Smooth muscle cell (in vitro differentiated cells): Measurements from ENCODE around the gene EDN1. TPM values are rescaled to one million over a fixed set of nuclear protein-coding genes. Genes with fewer than 3 reads are reported as not detected.

Source experiments
- DNase-seq: peaks from one replicate; lab custom pipeline; 2025; ENCODE audit not compliant: unreplicated experiment; lab: John Stamatoyannopoulos, UW
- H2AFZ ChIP-seq: fragments of 200-600 bp; sonication (generic); 2 replicates; pipeline ENCODE4 v1.6.0; 2016; ENCODE audit warnings: antibody characterized with exemption, low read depth, mild to moderate bottlenecking
- H3F3A ChIP-seq: fragments of 200-600 bp; sonication (generic); 2 replicates; pipeline ENCODE4 v1.6.0; 2017; ENCODE audit warnings: antibody characterized with exemption, low read depth
- H3K27ac ChIP-seq: fragments of 200-600 bp; sonication (generic); 2 replicates; pipeline ENCODE4 v1.5.1; 2016; ENCODE audit warnings: low read depth, mild to moderate bottlenecking
- H3K27me3 ChIP-seq: fragments of 200-600 bp; sonication (generic); 2 replicates; pipeline ENCODE4 v1.6.1; 2016; ENCODE audit warnings: low read depth, mild to moderate bottlenecking
- H3K36me3 ChIP-seq: fragments of 200-600 bp; sonication (generic); 2 replicates; pipeline ENCODE4 v1.5.1; 2016; ENCODE audit warnings: low read depth
- H3K4me1 ChIP-seq: fragments of 200-600 bp; sonication (generic); 2 replicates; pipeline ENCODE4 v1.5.1; 2016; ENCODE audit warnings: low read depth
- H3K4me2 ChIP-seq: fragments of 200-600 bp; sonication (generic); 2 replicates; pipeline ENCODE4 v1.6.0; 2016; ENCODE audit warnings: mild to moderate bottlenecking
- H3K4me3 ChIP-seq: fragments of 200-600 bp; sonication (generic); 2 replicates; pipeline ENCODE4 v1.5.1; 2016; ENCODE audit warnings: mild to moderate bottlenecking
- H3K79me2 ChIP-seq: fragments of 200-600 bp; sonication (generic); 2 replicates; pipeline ENCODE4 v1.6.0; 2016; ENCODE audit warnings: low read depth, mild to moderate bottlenecking
- H3K9ac ChIP-seq: fragments of 200-600 bp; sonication (generic); 2 replicates; pipeline ENCODE4 v1.6.0; 2016; ENCODE audit warnings: low read depth
- H3K9me3 ChIP-seq: fragments of 200-600 bp; sonication (generic); replicated peaks from 2 replicates; pipeline ENCODE4 v1.5.1; 2016; ENCODE audit warnings: low read depth
- H4K20me1 ChIP-seq: fragments of 200-600 bp; sonication (generic); 2 replicates; pipeline ENCODE4 v1.6.0; 2016; ENCODE audit warnings: low read depth
- WGBS: methylation state at CpG from one replicate; pipeline ENCODE4 v1.1.7; 2016; ENCODE audit warnings: low lambda C conversion rate; 5-methylcytosine and 5-hydroxymethylcytosine counted together
- polyA plus RNA-seq: library from polyadenylated mRNA; unstranded; fragments of >200 nt; fragmentation: Nextera tagmentation; extraction: Ambion mirVana; gene quantifications from 2 replicates; pipeline ENCODE4 v1.2.1, GENCODE V29; 2016
- total RNA-seq: library from RNA; depleted of rRNA; stranded (reverse); fragments of >200 nt; gene quantifications from 2 replicates; pipeline ENCODE4 v1.2.3, GENCODE V29; 2014
- TF ChIP-seq, protein P1 (sequence below): fragments of 200-600 bp; sonication (generic); IDR thresholded peaks from 2 replicates; pipeline ENCODE4 v1.5.1; 2017; ENCODE audit warnings: borderline replicate concordance, mild to moderate bottlenecking, antibody characterized with exemption; ENCODE audit not compliant: insufficient read depth, poor library complexity, severe bottlenecking

The EDN1 gene
- total and polyA plus RNA-seq, 2 experiments from 2014 or later = 8.2 to 20.0 TPM

GRCh38 chr6:12312736-12313135 is 22.6 kb downstream of the EDN1 start:
- H3K4me2 ChIP-seq = no peak overlapping the region
- no peaks in the 10 kb centered on the region for H3K27me3 ChIP-seq
- no peaks in the 10 kb centered on the region for H4K20me1 ChIP-seq
- H2AFZ ChIP-seq = no peak overlapping the region
- H3F3A ChIP-seq = no peaks in the 10 kb centered on the region
- no peaks in the 10 kb centered on the region for H3K9me3 ChIP-seq
- H3K4me1 ChIP-seq = no peaks in the 10 kb centered on the region
- no peaks in the 10 kb centered on the region for H3K36me3 ChIP-seq
- WGBS = 5% methylated on average over 2 of the region's 2 CpGs
- no peaks in the 10 kb centered on the region for H3K79me2 ChIP-seq
- H3K9ac ChIP-seq = no peak overlapping the region
- DNase-seq = no peak
- H3K4me3 ChIP-seq = no peak overlapping the region
- H3K27ac ChIP-seq = no peak overlapping the region
- TF ChIP-seq, protein P1, sequence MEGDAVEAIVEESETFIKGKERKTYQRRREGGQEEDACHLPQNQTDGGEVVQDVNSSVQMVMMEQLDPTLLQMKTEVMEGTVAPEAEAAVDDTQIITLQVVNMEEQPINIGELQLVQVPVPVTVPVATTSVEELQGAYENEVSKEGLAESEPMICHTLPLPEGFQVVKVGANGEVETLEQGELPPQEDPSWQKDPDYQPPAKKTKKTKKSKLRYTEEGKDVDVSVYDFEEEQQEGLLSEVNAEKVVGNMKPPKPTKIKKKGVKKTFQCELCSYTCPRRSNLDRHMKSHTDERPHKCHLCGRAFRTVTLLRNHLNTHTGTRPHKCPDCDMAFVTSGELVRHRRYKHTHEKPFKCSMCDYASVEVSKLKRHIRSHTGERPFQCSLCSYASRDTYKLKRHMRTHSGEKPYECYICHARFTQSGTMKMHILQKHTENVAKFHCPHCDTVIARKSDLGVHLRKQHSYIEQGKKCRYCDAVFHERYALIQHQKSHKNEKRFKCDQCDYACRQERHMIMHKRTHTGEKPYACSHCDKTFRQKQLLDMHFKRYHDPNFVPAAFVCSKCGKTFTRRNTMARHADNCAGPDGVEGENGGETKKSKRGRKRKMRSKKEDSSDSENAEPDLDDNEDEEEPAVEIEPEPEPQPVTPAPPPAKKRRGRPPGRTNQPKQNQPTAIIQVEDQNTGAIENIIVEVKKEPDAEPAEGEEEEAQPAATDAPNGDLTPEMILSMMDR = no peak

GRCh38 chr6:12313306-12313991 is 23.3 kb downstream of the EDN1 start:
- Histone ChIP-seq H3K4me3 (no peak overlapping the region), H3K79me2 (no peaks in the 10 kb centered on the region), H3K27me3 (no peaks in the 10 kb centered on the region), H3K9me3 (peaks cover 4% of the 10 kb centered on the region), H3K36me3 (no peaks in the 10 kb centered on the region), H4K20me1 (no peaks in the 10 kb centered on the region), H3K4me2 (no peak overlapping the region), H3K9ac (no peak overlapping the region), H3K4me1 (no peaks in the 10 kb centered on the region), H3F3A (no peaks in the 10 kb centered on the region), H3K27ac (peak overlapping the region; percentile 40), H2AFZ (no peak overlapping the region)
- TF ChIP-seq, protein P1 = no peak
- no peak for DNase-seq
- 79% methylated on average over 11 of the region's 12 CpGs for WGBS

- no peak for DNase-seq
- H3K27me3 ChIP-seq = no peaks in the 10 kb centered on the region
- no peaks in the 10 kb centered on the region for H4K20me1 ChIP-seq
- no peaks in the 10 kb centered on the region for H3K36me3 ChIP-seq
- no peaks in the 10 kb centered on the region for H3K4me1 ChIP-seq
- peaks cover 6% of the 10 kb centered on the region for H3K9me3 ChIP-seq
- H3K4me3 ChIP-seq = no peak overlapping the region
- WGBS = 72% methylated on average over 8 of the region's 8 CpGs
- no peak overlapping the region for H3K4me2 ChIP-seq
- TF ChIP-seq, protein P1 = no peak
- no peaks in the 10 kb centered on the region for H3F3A ChIP-seq
- H3K27ac ChIP-seq = no peak overlapping the region
- no peak overlapping the region for H3K9ac ChIP-seq
- H2AFZ ChIP-seq = no peak overlapping the region
- no peaks in the 10 kb centered on the region for H3K79me2 ChIP-seq
Measured at GRCh38 chr6:12313992-12314589, 23.9 kb downstream of the EDN1 start.
